Heart left ventricle (tissue), 13 donors: ENCODE measurements around the gene TGFBR1.

Experiments used
- CTCF ChIP-seq, 12 donors: fragments of 200-600 bp; sonication (generic) in 4 of 12; IDR thresholded peaks; one replicate each; pipeline versions ENCODE4 v1.5.0 to v1.8.0; 2018 to 2022; ENCODE audit warnings: antibody characterized with exemption in 12 of 12, mild to moderate bottlenecking in 5 of 12
- POLR2A ChIP-seq, 2 donors: fragments of 450-650 bp; IDR thresholded peaks; one replicate each; pipeline ENCODE4 v1.6.1; 2017; ENCODE audit warnings: antibody characterized with exemption in 2 of 2, mild to moderate bottlenecking in 2 of 2, moderate library complexity in 2 of 2
- donor health status: ischemic (EF 13 %, LVEDD 7.1; RV severe dilation, severe dysfunction).
- donor health status: DM: no; HTN: yes; CAD: no.
- donor health status: DM: no; HTN: no; CAD: no.
- donor health status: ischemic (EF 25% LVEDD 6.9; RV normal size, moderate dysfunction).
- donor health status: ischemic (EF 25% LVEDD 5.7; RV mildly dilated, moderate dysfunction).
- donor health status: ischemic (EF 35%, LVEDD 5.7; RV mildly dilated, moderate dysfunction).
- donor health status: nonischemic (EF 11% LVEDD 7.7; RV severe dilation, severe dysfunction).
- donor health status: DM: yes; HTN: yes; CAD: no.
- donor health status: PGD.
- donor health status: ischemic (EF 29% LVEDD 5.4; RV normal size, mild dysfunction).
- donor health status: nonischemic (EF 23%, LVEDD 6.1; RV moderate dilation, normal function).

- TF ChIP-seq POLR2A (IDR thresholded peaks at IDR 0.05) (no peak), CTCF (IDR thresholded peaks at IDR 0.05) (no peak)
Measured at GRCh38 chr9:99066571-99066970, 38.3 kb upstream of the TGFBR1 start.
